MG63 (cell line): Measurements from ENCODE around the gene KAZALD1. TPM values are rescaled to one million over a fixed set of nuclear protein-coding genes. Genes with fewer than 3 reads are reported as not detected.

Source experiments
- DNase-seq: peaks from one replicate; pipeline ENCODE4 v3.0.0-alpha.2; 2020
- H3K27me3 ChIP-seq: fragments of 250-450 bp; sonication (Bioruptor Pico); 2 replicates; pipeline ENCODE4 v1.5.1; 2020; ENCODE audit warnings: mild to moderate bottlenecking, moderate library complexity
- H3K36me3 ChIP-seq: fragments of 250-450 bp; sonication (Bioruptor Pico); 2 replicates; pipeline ENCODE4 v1.5.1; 2020; ENCODE audit warnings: mild to moderate bottlenecking, moderate library complexity
- H3K4me3 ChIP-seq: fragments of 250-450 bp; sonication (Bioruptor Pico); 2 replicates; pipeline ENCODE4 v1.5.1; 2020; ENCODE audit warnings: mild to moderate bottlenecking, moderate library complexity
- H3K9me3 ChIP-seq: fragments of 250-450 bp; sonication (Bioruptor Pico); 2 replicates; pipeline ENCODE4 v1.5.1; 2020; ENCODE audit warnings: mild to moderate bottlenecking, moderate library complexity
- total RNA-seq: library from RNA; depleted of rRNA; stranded (reverse); fragments of >200 nt; shearing (Covaris generic); gene quantifications from 2 replicates; pipeline ENCODE4 v1.2.3, GENCODE V29; 2014; ENCODE audit warnings: low replicate concordance

Gene KAZALD1
- total RNA-seq, 1 experiment from 2014 or later, result 54.4 TPM

DNA sequence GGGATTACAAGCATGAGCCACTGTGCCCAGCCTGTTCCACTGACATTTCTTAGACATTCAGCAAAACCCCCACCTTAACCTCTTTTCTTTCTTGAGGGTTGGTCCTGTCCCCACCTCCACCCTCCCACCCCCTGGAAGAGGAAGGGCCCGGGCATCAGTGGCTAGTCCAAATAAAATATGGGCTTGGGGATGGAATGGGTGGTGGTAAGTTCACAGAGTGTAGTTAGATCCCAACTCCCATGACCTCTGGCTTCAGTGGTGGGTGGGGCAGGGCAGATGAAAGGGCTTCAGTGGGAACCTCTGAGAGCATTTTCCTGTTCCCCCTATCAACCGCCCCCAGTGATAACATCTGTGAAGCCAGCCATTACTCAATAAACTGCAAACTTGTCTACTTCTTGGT is 20.9 kb upstream of the KAZALD1 start:
- Histone ChIP-seq H3K27me3 (no peaks in the 10 kb centered on the region), H3K9me3 (no peaks in the 10 kb centered on the region), H3K36me3 (peaks cover 26% of the 10 kb centered on the region), H3K4me3 (no peak overlapping the region)
- no peak for DNase-seq

DNA sequence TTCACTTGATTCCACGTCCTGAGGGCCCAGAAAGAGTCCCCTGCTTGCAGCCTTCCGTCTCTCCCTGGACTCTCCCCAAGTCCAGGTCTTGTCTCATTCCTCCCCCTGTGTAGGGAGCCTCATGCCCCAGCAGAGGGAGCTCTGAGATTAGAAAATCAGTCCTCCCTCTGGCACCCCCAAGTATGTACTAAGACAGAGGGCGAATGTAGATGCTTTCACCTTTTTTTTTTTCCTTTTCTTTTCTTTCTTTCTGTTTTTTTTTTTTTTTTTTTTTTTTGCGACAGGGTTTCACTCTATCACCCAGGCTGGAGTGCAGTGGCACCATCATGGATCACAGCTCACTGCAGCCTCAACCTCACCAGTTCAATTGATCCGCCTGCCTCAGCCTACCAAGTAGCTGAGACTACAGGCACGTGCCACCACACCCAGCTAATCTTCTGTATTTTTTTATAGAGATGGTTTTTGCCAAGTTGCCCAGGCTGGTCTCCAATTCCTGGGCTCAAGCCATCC is 20.5 kb upstream of the KAZALD1 start:
- peaks cover 25% of the 10 kb centered on the region for H3K36me3 ChIP-seq
- H3K4me3 ChIP-seq, result no peak overlapping the region
- DNase-seq, result peak; percentile 71
- no peaks in the 10 kb centered on the region for H3K9me3 ChIP-seq
- H3K27me3 ChIP-seq, result no peaks in the 10 kb centered on the region

DNA sequence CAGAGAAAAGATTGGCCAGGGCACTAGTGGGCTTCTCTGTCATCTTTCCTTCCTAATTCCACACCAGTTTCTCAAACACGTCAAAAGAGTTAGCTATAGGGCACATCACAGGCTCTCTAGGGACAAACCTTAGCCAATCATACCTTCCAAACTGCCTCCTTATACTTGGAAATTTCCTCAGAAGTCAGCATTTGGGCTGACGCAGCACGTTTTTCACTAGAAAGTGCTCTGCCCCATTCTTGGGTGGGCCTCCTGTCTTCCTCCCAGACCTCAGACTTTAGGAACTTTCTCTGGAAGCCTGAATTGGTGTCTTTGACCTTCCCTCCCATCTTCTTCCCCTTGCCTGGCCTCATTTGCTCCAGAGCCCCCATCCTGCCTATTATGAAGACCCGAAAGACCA is 19.7 kb upstream of the KAZALD1 start:
- H3K36me3 ChIP-seq, result peaks cover 16% of the 10 kb centered on the region
- H3K27me3 ChIP-seq, result no peaks in the 10 kb centered on the region
- DNase-seq, result no peak
- H3K9me3 ChIP-seq, result no peaks in the 10 kb centered on the region
- H3K4me3 ChIP-seq, result peak overlapping the region; percentile 61

DNA sequence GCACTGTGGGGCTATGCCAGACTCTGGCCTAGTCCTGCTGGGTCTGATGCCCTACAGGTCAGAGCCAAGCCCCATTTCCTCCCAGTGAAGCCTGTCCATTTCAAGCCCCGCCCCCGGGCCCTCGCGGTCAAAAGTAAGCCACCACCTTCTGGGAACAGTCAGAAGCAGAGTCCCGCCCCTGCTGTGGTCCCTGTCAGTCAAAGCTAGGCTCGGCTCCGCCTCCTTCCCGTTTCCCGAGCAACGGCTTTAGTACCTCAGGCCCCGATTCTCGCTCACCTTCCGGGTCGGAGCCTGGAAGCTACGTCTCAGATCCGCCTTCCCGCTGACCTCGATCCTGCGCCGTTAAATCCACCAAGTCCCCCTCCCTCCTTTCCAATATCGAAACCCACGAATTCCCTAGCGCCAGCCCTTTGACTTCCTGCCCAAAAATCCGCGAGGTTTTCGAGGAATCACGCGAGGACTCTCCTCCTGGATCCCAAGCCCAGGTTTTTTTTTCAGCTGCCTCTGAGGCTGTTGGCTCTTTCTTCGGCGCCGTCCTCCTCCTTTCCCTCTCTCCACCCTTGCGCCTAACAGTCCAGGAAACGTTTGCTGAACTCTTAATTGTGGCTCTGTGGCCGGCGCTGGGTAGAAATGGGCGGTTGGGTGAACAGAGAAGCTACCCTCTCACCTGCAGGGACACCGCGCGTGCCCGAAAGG is 19.0 kb upstream of the KAZALD1 start:
- Histone ChIP-seq H3K36me3 (peaks cover 9% of the 10 kb centered on the region), H3K9me3 (no peaks in the 10 kb centered on the region), H3K4me3 (peak overlapping the region; percentile 61), H3K27me3 (no peaks in the 10 kb centered on the region)
- DNase-seq, result peak; percentile 98

DNA sequence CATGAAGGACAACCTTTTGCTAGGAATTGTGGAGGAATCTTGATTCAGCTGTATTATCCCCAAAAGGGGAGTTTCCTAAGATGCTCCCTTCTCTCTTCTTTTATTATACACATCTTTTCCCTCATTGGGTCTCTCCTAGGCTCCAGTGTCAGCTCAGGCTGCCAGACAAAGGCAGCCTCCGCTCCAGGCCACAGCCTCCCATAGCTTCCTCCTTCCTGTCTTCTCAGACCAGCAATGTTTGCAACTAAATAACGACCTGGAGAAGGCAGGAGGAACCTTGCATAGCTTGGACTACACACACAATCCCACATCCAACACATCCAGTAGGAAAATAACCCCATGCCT is 18.5 kb upstream of the KAZALD1 start:
- Histone ChIP-seq H3K4me3 (peak overlapping the region; percentile 61), H3K9me3 (no peaks in the 10 kb centered on the region), H3K36me3 (peaks cover 4% of the 10 kb centered on the region), H3K27me3 (no peaks in the 10 kb centered on the region)
- no peak for DNase-seq

DNA sequence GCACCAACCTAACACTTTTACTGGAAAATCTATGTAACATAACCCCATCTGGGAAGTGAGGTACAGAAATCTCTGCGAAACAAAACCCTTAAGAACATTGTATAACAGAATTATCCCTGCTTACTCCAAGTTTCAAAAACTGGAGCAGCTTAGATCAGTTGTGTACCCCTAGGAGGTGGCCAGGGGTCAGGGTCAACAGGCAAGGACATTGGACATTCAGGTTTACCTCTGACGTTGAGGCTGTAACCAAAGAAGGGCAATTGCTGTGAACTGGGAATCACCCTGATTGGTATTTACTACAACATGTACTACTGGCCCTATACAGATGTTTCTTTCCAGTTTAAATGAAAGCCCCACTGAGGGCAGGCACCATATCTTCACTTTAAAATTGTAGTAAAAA is 17.7 kb upstream of the KAZALD1 start:
- Histone ChIP-seq H3K9me3 (no peaks in the 10 kb centered on the region), H3K4me3 (no peak overlapping the region; the same call in 1 of the 2 replicates), H3K36me3 (peaks cover 3% of the 10 kb centered on the region; the same call in 1 of the 2 replicates), H3K27me3 (no peaks in the 10 kb centered on the region)
- DNase-seq, result no peak

DNA sequence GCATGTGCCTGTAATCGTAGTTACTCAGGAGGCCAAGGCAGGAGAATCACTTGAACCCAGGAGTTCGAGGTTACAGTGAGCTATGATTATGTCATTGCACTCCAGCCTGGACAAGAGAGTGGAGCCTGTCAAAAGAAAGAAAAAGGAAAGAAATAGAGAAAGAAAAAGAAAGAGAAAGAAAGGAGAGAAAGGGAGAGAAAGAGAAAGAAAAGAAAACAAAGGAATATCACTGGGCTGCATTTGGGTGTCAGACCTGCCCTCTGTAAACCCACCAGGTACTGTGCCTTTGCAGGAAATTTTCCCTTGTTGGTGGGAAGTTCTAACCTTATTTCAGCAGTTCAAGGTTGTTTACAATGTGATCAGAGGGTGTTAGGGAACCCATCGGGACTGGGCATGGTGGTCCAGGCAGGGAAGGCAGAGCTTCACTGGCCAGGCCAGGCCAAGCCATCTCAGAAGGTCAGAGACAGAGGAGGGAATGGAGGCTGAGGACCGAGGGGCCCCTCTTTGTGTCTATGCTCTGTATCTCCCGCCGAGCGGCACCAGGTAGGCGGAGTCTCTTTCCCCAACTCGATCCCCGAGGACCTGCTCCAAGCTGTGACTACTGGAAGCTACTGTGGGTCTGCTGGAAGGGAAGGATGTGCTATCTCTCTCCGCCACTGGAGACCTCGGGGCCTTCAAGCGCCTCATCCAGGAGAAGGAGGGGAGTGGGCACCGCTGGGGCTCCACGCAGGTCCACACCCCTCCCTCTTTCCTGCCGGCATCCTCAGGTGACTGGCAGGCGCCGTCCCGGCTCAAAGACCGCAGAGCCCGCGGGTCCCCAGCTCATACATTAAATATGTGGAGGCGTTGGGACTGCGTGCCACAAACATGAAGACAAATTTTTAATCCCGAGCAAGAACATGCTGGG is 15.2 kb upstream of the KAZALD1 start:
- Histone ChIP-seq H3K27me3 (no peaks in the 10 kb centered on the region), H3K4me3 (no peak overlapping the region), H3K9me3 (no peaks in the 10 kb centered on the region), H3K36me3 (peaks cover 3% of the 10 kb centered on the region; the same call in 1 of the 2 replicates)
- no peak for DNase-seq

DNA sequence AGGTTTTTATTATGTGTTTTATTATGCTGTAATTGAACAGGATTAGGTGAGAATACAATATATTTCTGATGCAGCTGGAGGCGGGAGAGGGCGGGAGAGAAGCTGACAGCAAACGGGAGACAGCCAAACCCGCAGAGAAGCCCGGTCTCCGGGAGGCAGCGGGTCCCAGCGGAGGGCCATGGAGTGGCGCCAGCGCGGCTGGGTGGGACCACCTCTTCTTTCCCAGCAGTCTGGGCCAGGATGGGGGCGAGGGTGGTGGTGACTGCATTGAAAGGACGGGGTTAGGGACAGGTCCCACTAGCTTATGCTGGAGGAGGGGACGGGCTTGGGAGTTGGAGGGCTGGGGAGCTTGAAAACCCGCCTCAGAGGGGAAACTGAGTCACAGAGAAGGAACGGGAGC is 14.5 kb upstream of the KAZALD1 start:
- Histone ChIP-seq H3K27me3 (no peaks in the 10 kb centered on the region), H3K9me3 (no peaks in the 10 kb centered on the region), H3K4me3 (no peak overlapping the region), H3K36me3 (peaks cover 3% of the 10 kb centered on the region; the same call in 1 of the 2 replicates)
- no peak for DNase-seq

DNA sequence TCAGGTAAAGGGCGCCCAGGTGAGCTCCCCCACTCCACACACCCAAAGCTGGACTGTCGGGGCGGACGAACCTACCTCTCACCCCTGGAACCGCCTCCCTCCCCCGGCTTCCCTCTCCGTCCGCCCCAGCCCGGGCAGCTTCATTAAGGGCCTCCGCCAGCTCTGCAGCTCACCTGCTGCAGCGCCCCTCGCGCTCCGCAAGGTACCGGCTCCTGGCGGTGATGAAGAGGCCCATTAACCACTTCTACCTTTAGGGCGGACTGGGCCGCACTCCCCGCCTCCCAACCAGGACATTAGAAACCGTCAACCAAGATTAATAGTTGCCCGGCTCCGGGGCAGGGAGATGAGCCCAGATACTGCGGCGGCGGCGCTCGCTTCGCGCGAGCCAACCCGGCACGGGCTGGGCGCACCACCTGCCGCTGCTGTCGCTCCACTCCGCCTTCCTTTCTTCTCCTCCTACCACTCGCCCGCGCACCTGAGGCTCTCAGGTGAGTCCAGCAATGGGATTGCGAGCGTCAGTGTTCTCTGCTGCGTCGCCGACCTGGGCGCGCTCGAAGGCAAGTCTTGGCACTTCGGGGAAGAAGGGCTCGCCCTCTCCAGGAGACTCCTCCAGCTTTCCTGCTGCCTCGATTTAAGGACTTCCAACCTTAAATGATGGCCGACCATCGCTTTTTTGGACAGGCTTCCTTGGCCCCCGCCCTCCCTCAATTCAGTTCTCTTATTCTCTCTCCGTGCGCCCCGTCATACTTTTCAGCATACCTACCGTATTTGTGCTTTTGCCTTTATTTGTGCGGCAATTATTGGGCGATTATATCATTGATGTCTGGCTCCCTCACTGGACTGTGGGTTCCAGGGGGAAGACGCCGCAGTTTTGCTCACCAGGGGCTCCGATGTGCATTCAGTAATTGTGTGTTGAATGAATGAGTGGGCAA is 13.6 kb upstream of the KAZALD1 start:
- Histone ChIP-seq H3K4me3 (no peak overlapping the region), H3K9me3 (no peaks in the 10 kb centered on the region), H3K36me3 (peaks cover 3% of the 10 kb centered on the region; the same call in 1 of the 2 replicates), H3K27me3 (no peaks in the 10 kb centered on the region)
- DNase-seq, result no peak

DNA sequence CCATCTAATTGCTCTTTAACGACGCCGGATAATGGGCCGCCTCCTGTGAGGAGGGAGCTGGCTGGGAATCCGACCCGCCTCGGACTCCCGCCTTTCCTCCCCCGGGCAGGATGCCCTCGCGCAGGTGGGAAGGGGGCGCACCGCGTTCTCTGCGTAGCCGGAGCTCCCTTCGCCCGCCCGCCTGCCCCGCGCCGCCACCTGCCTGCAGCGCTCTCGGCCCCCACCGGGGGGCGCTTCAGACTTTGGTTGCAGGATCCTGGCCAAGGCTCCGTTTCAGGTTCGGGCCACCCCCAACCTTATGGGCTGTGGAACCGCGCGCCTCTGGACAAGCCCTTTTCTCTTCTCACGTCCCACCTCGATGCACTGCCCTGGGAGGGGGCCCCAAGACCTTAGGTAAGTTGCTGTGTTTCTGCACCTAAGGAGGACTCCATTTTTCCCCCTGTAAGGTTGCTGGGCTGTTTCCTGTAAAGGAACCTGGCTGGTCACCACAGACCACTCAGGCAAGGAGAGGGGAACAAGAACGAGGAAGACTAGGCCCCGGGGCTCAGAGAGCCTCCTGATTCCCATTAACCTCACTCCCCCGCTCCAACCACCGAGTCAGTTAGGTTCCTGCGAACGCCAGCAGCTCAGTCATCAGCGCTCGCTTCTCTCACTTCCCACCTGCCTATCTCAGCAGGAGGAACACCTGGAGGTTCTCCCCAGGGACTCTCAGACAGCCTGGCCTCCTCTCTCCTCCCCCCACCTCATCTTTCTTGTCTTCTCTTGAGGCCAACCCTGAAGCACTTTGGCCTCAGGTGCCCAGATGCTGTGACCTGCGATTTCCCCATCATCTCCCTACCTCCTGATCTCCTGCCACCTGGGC is 11.3 kb upstream of the KAZALD1 start:
- Histone ChIP-seq H3K36me3 (peaks cover under 1% of the 10 kb centered on the region; the same call in 1 of the 2 replicates), H3K9me3 (no peaks in the 10 kb centered on the region), H3K4me3 (0 out of 2 replicates have a peak overlapping the region, but pooled peaks have one; percentile 10), H3K27me3 (no peaks in the 10 kb centered on the region)
- peak; percentile 60 for DNase-seq

DNA sequence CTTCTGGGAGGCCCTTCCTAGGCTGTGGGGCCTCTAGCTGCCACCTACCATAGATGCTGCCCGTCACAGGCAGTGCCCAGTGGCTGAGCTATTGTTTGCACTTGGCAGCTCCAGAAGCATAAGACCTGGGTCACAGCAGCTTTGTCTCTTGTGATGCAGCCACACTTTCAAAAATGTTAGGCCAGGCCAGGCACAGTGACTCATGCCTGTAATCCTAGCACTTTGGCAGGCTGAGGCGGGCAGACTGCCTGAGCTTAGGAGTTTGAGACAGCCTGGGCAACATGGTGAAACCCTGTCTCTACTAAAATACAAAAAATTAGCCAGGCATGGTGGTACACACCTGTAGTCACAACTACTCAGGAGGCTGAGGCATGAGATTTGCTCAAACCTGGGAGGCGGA is 9.5 kb upstream of the KAZALD1 start:
- Histone ChIP-seq H3K27me3 (no peaks in the 10 kb centered on the region), H3K36me3 (peaks cover 7% of the 10 kb centered on the region), H3K9me3 (no peaks in the 10 kb centered on the region), H3K4me3 (no peak overlapping the region)
- DNase-seq, result peak; percentile 89

DNA sequence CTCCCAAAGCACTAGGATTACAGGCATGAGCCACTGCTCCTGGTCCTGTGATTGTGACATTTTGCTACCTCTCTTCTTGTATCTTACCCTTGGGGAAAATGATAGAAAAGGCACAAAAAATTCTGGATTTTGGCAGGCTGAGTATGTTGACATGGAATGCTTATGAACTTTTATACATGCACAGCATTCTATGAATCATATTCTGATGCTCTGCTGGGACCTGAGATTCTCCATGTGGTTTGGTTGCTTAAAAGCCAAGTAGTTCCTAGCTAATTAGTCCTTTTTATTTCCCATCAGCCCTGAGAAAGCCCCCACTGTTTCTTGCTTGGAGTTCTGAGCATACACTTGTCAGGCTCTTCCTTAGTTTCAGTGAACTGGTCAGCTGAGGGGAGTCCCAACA is 8.3 kb upstream of the KAZALD1 start:
- no peak for DNase-seq
- Histone ChIP-seq H3K27me3 (no peaks in the 10 kb centered on the region), H3K4me3 (no peak overlapping the region), H3K36me3 (peaks cover 7% of the 10 kb centered on the region), H3K9me3 (no peaks in the 10 kb centered on the region)

DNA sequence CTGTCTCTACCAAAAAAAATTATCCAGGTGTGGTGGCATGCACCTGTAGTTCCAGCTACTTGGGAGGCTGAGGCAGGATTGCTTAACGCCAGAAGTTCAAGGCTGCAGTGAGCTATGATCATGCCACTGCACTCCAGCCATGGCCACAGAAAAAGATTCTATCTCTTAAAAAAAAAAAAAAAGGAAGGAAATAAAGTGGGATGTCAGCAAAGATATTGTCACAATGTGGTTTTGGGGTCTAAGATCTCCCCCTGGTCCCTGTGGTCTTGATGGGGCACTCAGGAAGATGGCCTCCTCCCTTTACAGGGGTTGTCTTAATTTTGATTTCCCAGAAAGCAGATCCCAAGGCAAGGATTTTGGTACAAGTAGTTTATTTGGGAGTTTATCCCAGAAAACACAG is 7.4 kb upstream of the KAZALD1 start:
- Histone ChIP-seq H3K36me3 (peaks cover 7% of the 10 kb centered on the region), H3K4me3 (no peak overlapping the region), H3K27me3 (no peaks in the 10 kb centered on the region), H3K9me3 (no peaks in the 10 kb centered on the region)
- DNase-seq, result no peak

DNA sequence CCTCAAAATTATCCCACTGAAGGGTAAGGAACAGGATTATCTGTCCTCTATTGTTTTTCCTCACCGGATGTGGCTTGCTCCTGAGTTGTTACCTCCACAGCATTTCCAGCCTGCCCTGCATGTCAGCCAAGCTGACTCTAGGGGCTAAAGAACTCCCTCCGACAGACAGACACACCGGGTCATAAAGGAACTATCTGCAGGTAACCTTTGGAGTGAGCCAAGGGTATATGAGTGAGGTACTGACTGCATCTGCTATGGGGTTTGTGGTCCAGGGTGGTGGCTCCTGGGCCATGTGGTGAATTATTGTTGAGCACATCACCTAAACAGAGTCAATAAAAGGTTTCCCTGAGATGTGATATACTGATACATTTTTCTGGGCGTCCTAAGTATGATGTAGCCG is 6.9 kb upstream of the KAZALD1 start:
- H3K27me3 ChIP-seq, result no peaks in the 10 kb centered on the region
- peaks cover 7% of the 10 kb centered on the region for H3K36me3 ChIP-seq
- H3K4me3 ChIP-seq, result no peak overlapping the region
- no peaks in the 10 kb centered on the region for H3K9me3 ChIP-seq
- no peak for DNase-seq

DNA sequence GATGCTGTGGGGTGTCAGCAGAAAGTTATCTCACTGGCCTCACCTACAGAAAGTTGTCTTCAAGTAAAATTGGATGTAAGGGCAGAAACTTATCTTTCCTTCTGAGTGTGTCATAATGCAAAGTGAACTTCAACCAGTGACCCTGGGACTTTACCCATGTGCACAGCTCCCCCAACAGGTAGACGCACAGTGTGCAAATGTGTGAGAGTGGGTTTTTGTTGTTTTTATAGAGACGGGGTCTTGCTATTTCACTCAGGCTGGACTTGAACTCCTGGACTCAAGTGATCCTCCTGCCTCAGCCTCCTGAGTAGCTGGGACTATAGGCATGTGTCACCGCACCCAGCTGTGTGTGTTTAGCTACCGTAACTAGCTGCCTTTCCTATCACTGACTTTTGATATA is 6.4 kb upstream of the KAZALD1 start:
- no peaks in the 10 kb centered on the region for H3K9me3 ChIP-seq
- no peak for DNase-seq
- H3K27me3 ChIP-seq, result no peaks in the 10 kb centered on the region
- peaks cover 7% of the 10 kb centered on the region for H3K36me3 ChIP-seq
- H3K4me3 ChIP-seq, result no peak overlapping the region
